Astrocyte (in vitro differentiated cells and primary cell): Measurements from ENCODE around the gene KLC4. TPM values are rescaled to one million over a fixed set of nuclear protein-coding genes. Genes with fewer than 3 reads are reported as not detected.
A peak's percentile ranks its signal among the peaks of the same experiment; 100 is the strongest.

Source experiments
- DNase-seq: peaks from one replicate; pipeline ENCODE4 v3.0.0-alpha.2; 2010; ENCODE audit warnings: low read depth
- FAIRE-seq: peaks from 2 replicates; lab custom pipeline; 2011; peaks lifted over from hg19 to GRCh38; lab: Jason Lieb, UNC
- H2AFZ ChIP-seq: 2 replicates; pipeline ENCODE4 v1.6.0; 2012; ENCODE audit warnings: low read depth, low read length, inconsistent platforms
- H3K27ac ChIP-seq: 2 replicates; pipeline ENCODE4 v1.5.1; 2011; ENCODE audit warnings: low read depth, low read length, inconsistent platforms
- H3K27me3 ChIP-seq: 2 replicates; pipeline ENCODE4 v1.6.0; 2011; ENCODE audit warnings: low read length, inconsistent platforms; ENCODE audit not compliant: insufficient read depth
- H3K36me3 ChIP-seq: 2 replicates; pipeline ENCODE4 v1.5.1; 2011; ENCODE audit warnings: low read length, inconsistent platforms; ENCODE audit not compliant: insufficient read depth
- H3K4me1 ChIP-seq: 2 replicates; pipeline ENCODE4 v1.5.1; 2011; ENCODE audit warnings: low read length, inconsistent platforms; ENCODE audit not compliant: insufficient read depth
- H3K4me2 ChIP-seq: 2 replicates; pipeline ENCODE4 v1.6.0; 2012; ENCODE audit warnings: low read length, inconsistent platforms
- H3K4me3 ChIP-seq: 2 replicates; pipeline ENCODE4 v1.5.1; 2011; ENCODE audit warnings: low read depth, mild to moderate bottlenecking, low read length, inconsistent platforms; ENCODE audit not compliant: insufficient read depth
- H3K79me2 ChIP-seq: 2 replicates; pipeline ENCODE4 v1.6.0; 2012; ENCODE audit warnings: mild to moderate bottlenecking, low read length, inconsistent platforms; ENCODE audit not compliant: insufficient read depth
- H3K9ac ChIP-seq: 2 replicates; pipeline ENCODE4 v1.6.0; 2012; ENCODE audit warnings: mild to moderate bottlenecking, low read length, inconsistent platforms
- H3K9me3 ChIP-seq: 2 replicates; pipeline ENCODE4 v1.5.1; 2012; ENCODE audit warnings: low read depth, mild to moderate bottlenecking, low read length, inconsistent platforms; ENCODE audit not compliant: insufficient read depth
- H4K20me1 ChIP-seq: 2 replicates; pipeline ENCODE4 v1.6.0; 2012; ENCODE audit warnings: low read length, inconsistent platforms; ENCODE audit not compliant: insufficient read depth
- H3K27ac Mint-ChIP-seq: one replicate; pipeline ENCODE4 v1.8.0; 2021; ENCODE audit warnings: mild to moderate bottlenecking, mixed read lengths; ENCODE audit not compliant: unreplicated experiment
- H3K27me3 Mint-ChIP-seq: one replicate; pipeline ENCODE4 v1.8.0; 2021; ENCODE audit warnings: low read depth, mixed read lengths; ENCODE audit not compliant: unreplicated experiment
- H3K36me3 Mint-ChIP-seq: one replicate; pipeline ENCODE4 v1.8.0; 2021; ENCODE audit warnings: low read depth, mixed read lengths; ENCODE audit not compliant: unreplicated experiment
- H3K4me1 Mint-ChIP-seq: one replicate; pipeline ENCODE4 v1.8.0; 2021; ENCODE audit warnings: low read depth, mixed read lengths; ENCODE audit not compliant: unreplicated experiment
- H3K4me3 Mint-ChIP-seq: one replicate; pipeline ENCODE4 v1.8.0; 2021; ENCODE audit warnings: mild to moderate bottlenecking, moderate library complexity, mixed read lengths; ENCODE audit not compliant: unreplicated experiment
- H3K9me3 Mint-ChIP-seq: one replicate; pipeline ENCODE4 v1.8.0; 2021; ENCODE audit warnings: mild to moderate bottlenecking, mixed read lengths; ENCODE audit not compliant: unreplicated experiment
- CTCF ChIP-seq: IDR thresholded peaks from 2 replicates; pipeline ENCODE4 v1.5.1; 2011; ENCODE audit warnings: low read depth, mild to moderate bottlenecking, inconsistent platforms, low read length, moderate library complexity; ENCODE audit not compliant: insufficient read depth
- EZH2 ChIP-seq: IDR thresholded peaks from 2 replicates; pipeline ENCODE4 v1.6.1; 2012; ENCODE audit warnings: mild to moderate bottlenecking, low read length, inconsistent platforms; ENCODE audit not compliant: insufficient read depth
- total RNA-seq: library from RNA; stranded (reverse); gene quantifications from 2 replicates; pipeline ENCODE4 v1.2.1, GENCODE V29; 2021

Gene KLC4
- total RNA-seq, 1 donor from 2014 or later = 35.4 TPM

GRCh38 chr6:43097502-43097901, 38.1 kb downstream of the KLC4 start:
- no peaks in the 10 kb centered on the region for H3K9me3 Mint-ChIP-seq

GRCh38 chr6:43101497-43101896, 42.1 kb downstream of the KLC4 start:
- Histone ChIP-seq H4K20me1 (peaks cover 69% of the 10 kb centered on the region), H3K4me2 (no peak overlapping the region), H3K4me1 (peaks cover 17% of the 10 kb centered on the region), H3K27me3 (no peaks in the 10 kb centered on the region), H3K9me3 (no peaks in the 10 kb centered on the region), H3K36me3 (peaks cover 2% of the 10 kb centered on the region), H3K4me3 (no peak overlapping the region), H3K27ac (no peak overlapping the region), H3K9ac (no peak overlapping the region), H2AFZ (no peak overlapping the region), H3K79me2 (peaks cover 92% of the 10 kb centered on the region)
- Mint-ChIP-seq H3K36me3 (peaks cover 16% of the 10 kb centered on the region), H3K4me3 (no peak overlapping the region), H3K27me3 (no peaks in the 10 kb centered on the region), H3K9me3 (no peaks in the 10 kb centered on the region), H3K27ac (no peak overlapping the region), H3K4me1 (peaks cover 51% of the 10 kb centered on the region)
- FAIRE-seq (no peak), DNase-seq (no peak)
- TF ChIP-seq EZH2 (no peak), CTCF (no peak)

More at GRCh38 chr6:43097502-43097901, 38.1 kb downstream of the KLC4 start:
- Mint-ChIP-seq H3K36me3 (peaks cover 2% of the 10 kb centered on the region), H3K4me3 (no peak overlapping the region), H3K27me3 (no peaks in the 10 kb centered on the region), H3K4me1 (peaks cover 58% of the 10 kb centered on the region), H3K27ac (peak overlapping the region; percentile 69)
- Histone ChIP-seq H3K4me2 (peak overlapping the region; percentile 79), H3K9ac (peak overlapping the region; percentile 76), H3K9me3 (no peaks in the 10 kb centered on the region), H3K27ac (peak overlapping the region; percentile 76), H3K36me3 (no peaks in the 10 kb centered on the region), H3K79me2 (peaks cover 90% of the 10 kb centered on the region), H3K4me3 (no peak overlapping the region), H4K20me1 (peaks cover 66% of the 10 kb centered on the region), H3K4me1 (peaks cover 42% of the 10 kb centered on the region), H3K27me3 (no peaks in the 10 kb centered on the region), H2AFZ (no peak overlapping the region)
- FAIRE-seq (no peak), DNase-seq (no peak)
- TF ChIP-seq CTCF (no peak), EZH2 (no peak)

GRCh38 chr6:43103253-43103876, 43.9 kb downstream of the KLC4 start:
- peaks cover 2% of the 10 kb centered on the region for H3K36me3 ChIP-seq
- no peak overlapping the region for H3K9ac ChIP-seq
- DNase-seq (no peak), FAIRE-seq (no peak)
- no peak overlapping the region for H2AFZ ChIP-seq
- Mint-ChIP-seq H3K4me1 (peaks cover 38% of the 10 kb centered on the region), H3K27me3 (no peaks in the 10 kb centered on the region), H3K36me3 (peaks cover 27% of the 10 kb centered on the region), H3K9me3 (no peaks in the 10 kb centered on the region), H3K4me3 (no peak overlapping the region), H3K27ac (no peak overlapping the region)
- no peak overlapping the region for H3K27ac ChIP-seq
- H3K27me3 ChIP-seq = no peaks in the 10 kb centered on the region
- no peak for TF ChIP-seq CTCF
- TF ChIP-seq EZH2 = no peak
- H3K79me2 ChIP-seq = peaks cover 92% of the 10 kb centered on the region
- no peaks in the 10 kb centered on the region for H3K9me3 ChIP-seq
- H3K4me3 ChIP-seq = no peak overlapping the region
- H3K4me1 ChIP-seq = no peaks in the 10 kb centered on the region
- H4K20me1 ChIP-seq = peaks cover 71% of the 10 kb centered on the region
- no peak overlapping the region for H3K4me2 ChIP-seq
